SK-N-SH (cell line): ENCODE results near the gene AP1S1.

ENCODE experiments used
- CHD2 ChIP-seq: fragments of 150-350 bp; IDR thresholded peaks from 2 replicates; pipeline ENCODE4 v1.6.1; 2018; ENCODE audit warnings: low read length; ENCODE audit not compliant: partially characterized antibody
- CTCF ChIP-seq: fragments of 200-600 bp; sonication (generic); IDR thresholded peaks from 2 replicates; pipeline ENCODE4 v1.6.1; 2017; ENCODE audit warnings: antibody characterized with exemption, mild to moderate bottlenecking, moderate library complexity
- EZH2phosphoT487 ChIP-seq: fragments of 200-600 bp; sonication (generic); IDR thresholded peaks from 2 replicates; pipeline ENCODE4 v1.6.1; 2017; ENCODE audit warnings: low read depth, mixed run types, mild to moderate bottlenecking, antibody characterized with exemption, moderate library complexity, borderline replicate concordance
- FOXM1 ChIP-seq: IDR thresholded peaks from 2 replicates; pipeline ENCODE4 v1.4.0; 2012; ENCODE audit warnings: low read depth, mild to moderate bottlenecking
- GABPA ChIP-seq: IDR thresholded peaks from 2 replicates; pipeline ENCODE4 v1.4.0; 2012; ENCODE audit warnings: low read depth, mild to moderate bottlenecking
- JUND ChIP-seq: IDR thresholded peaks from 2 replicates; pipeline ENCODE4 v1.4.0; 2012
- MAX ChIP-seq: IDR thresholded peaks from 2 replicates; pipeline ENCODE4 v1.4.0; 2012; ENCODE audit warnings: low read depth
- PBX3 ChIP-seq: IDR thresholded peaks from 2 replicates; pipeline ENCODE4; 2012
- POLR2AphosphoS5 ChIP-seq: IDR thresholded peaks from 2 replicates; pipeline ENCODE4 v1.6.1; 2012; ENCODE audit warnings: low read depth, low read length
- RAD21 ChIP-seq: IDR thresholded peaks from 2 replicates; pipeline ENCODE4 v1.6.1; 2012; ENCODE audit warnings: mild to moderate bottlenecking, low read length
- RCOR1 ChIP-seq: fragments of 150-350 bp; IDR thresholded peaks from 2 replicates; pipeline ENCODE4 v1.6.1; 2017; ENCODE audit warnings: antibody characterized with exemption, low read length
- TAF1 ChIP-seq: IDR thresholded peaks from 2 replicates; pipeline ENCODE4 v1.6.1; 2012; ENCODE audit warnings: low read depth, mild to moderate bottlenecking, low read length, moderate library complexity, borderline replicate concordance
- USF2 ChIP-seq: fragments of 150-350 bp; IDR thresholded peaks from 2 replicates; pipeline ENCODE4 v1.6.1; 2017; ENCODE audit warnings: antibody characterized with exemption, low read length, low read depth, borderline replicate concordance
- TF ChIP-seq, protein P1 (sequence below): IDR thresholded peaks from 2 replicates; pipeline ENCODE4 v1.6.1; 2012; ENCODE audit warnings: mild to moderate bottlenecking, low read depth, low read length, moderate library complexity

GRCh38 chr7:101168412-101169049 lies 14.3 kb downstream of the AP1S1 start:
- TF ChIP-seq CTCF (peak; percentile 11), RAD21 (no peak), POLR2AphosphoS5 (no peak; the same call in 1 of the 2 replicates), MAX (no peak), GABPA (no peak), TAF1 (no peak), USF2 (no peak), CHD2 (no peak), PBX3 (no peak), RCOR1 (no peak), JUND (peak; percentile 33; the same call in 1 of the 2 replicates), FOXM1 (no peak), EZH2phosphoT487 (no peak)
- TF ChIP-seq, protein P1, sequence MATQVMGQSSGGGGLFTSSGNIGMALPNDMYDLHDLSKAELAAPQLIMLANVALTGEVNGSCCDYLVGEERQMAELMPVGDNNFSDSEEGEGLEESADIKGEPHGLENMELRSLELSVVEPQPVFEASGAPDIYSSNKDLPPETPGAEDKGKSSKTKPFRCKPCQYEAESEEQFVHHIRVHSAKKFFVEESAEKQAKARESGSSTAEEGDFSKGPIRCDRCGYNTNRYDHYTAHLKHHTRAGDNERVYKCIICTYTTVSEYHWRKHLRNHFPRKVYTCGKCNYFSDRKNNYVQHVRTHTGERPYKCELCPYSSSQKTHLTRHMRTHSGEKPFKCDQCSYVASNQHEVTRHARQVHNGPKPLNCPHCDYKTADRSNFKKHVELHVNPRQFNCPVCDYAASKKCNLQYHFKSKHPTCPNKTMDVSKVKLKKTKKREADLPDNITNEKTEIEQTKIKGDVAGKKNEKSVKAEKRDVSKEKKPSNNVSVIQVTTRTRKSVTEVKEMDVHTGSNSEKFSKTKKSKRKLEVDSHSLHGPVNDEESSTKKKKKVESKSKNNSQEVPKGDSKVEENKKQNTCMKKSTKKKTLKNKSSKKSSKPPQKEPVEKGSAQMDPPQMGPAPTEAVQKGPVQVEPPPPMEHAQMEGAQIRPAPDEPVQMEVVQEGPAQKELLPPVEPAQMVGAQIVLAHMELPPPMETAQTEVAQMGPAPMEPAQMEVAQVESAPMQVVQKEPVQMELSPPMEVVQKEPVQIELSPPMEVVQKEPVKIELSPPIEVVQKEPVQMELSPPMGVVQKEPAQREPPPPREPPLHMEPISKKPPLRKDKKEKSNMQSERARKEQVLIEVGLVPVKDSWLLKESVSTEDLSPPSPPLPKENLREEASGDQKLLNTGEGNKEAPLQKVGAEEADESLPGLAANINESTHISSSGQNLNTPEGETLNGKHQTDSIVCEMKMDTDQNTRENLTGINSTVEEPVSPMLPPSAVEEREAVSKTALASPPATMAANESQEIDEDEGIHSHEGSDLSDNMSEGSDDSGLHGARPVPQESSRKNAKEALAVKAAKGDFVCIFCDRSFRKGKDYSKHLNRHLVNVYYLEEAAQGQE = no peak
